LNCAP (cell line): ENCODE results near the gene JAK1.

Experiments
- CTCF ChIP-seq: fragments of 450-650 bp; IDR thresholded peaks from 2 replicates; pipeline ENCODE4 v1.5.1; 2017; ENCODE audit warnings: mild to moderate bottlenecking

The JAK1 gene

GRCh38 chr1:64984106-64984505, 17.8 kb upstream of the JAK1 start:
- no peak for TF ChIP-seq CTCF

GRCh38 chr1:64983110-64983509, 16.8 kb upstream of the JAK1 start:
- no peak for TF ChIP-seq CTCF

GRCh38 chr1:64981601-64982533, 15.5 kb upstream of the JAK1 start:
- no peak for TF ChIP-seq CTCF

GRCh38 chr1:64980745-64981600, 14.6 kb upstream of the JAK1 start:
- no peak for TF ChIP-seq CTCF

- TF ChIP-seq CTCF: no peak
Measured at GRCh38 chr1:64979358-64979757, 13.0 kb upstream of the JAK1 start.

GRCh38 chr1:64976361-64976760, 10.0 kb upstream of the JAK1 start:
- TF ChIP-seq CTCF: no peak

- TF ChIP-seq CTCF: no peak
Measured at GRCh38 chr1:64975740-64976139, 9.4 kb upstream of the JAK1 start.
